HepG2 (cell line): ENCODE measurements around the gene DDRGK1. TPM values are rescaled to one million over a fixed set of nuclear protein-coding genes. Genes with fewer than 3 reads are reported as not detected.

Experiments used
- DDIT3 ChIP-seq: sonication (generic); formaldehyde crosslinking; IDR thresholded peaks from 2 replicates; pipeline ENCODE4 v1.4.0; 2020; ENCODE audit warnings: mild to moderate bottlenecking, missing genetic modification reagents
- E2F2 ChIP-seq: sonication (generic); formaldehyde crosslinking; IDR thresholded peaks from 2 replicates; pipeline ENCODE4 v1.4.0; 2020; ENCODE audit warnings: missing genetic modification reagents, borderline replicate concordance
- EHMT2 ChIP-seq: fragments of 200-600 bp; sonication (generic); IDR thresholded peaks from 2 replicates; pipeline ENCODE4 v1.7.0; 2017; ENCODE audit warnings: antibody characterized with exemption, low read depth, low read length, borderline replicate concordance
- MEIS2 ChIP-seq: sonication (generic); formaldehyde crosslinking; IDR thresholded peaks from 2 replicates; pipeline ENCODE4 v1.9.0; 2021; ENCODE audit warnings: mild to moderate bottlenecking, missing genetic modification reagents
- MIER2 ChIP-seq: IDR thresholded peaks from 2 replicates; pipeline ENCODE4 v1.6.1; 2016; ENCODE audit warnings: missing biosample characterization, missing genetic modification reagents
- NFE2L1 ChIP-seq: sonication (generic); formaldehyde crosslinking; IDR thresholded peaks from 2 replicates; pipeline ENCODE4 v1.4.0; 2020; ENCODE audit warnings: missing genetic modification reagents, mild to moderate bottlenecking, borderline replicate concordance
- RXRA ChIP-seq: sonication (generic); formaldehyde crosslinking; IDR thresholded peaks from 2 replicates; pipeline ENCODE4 v1.5.1; 2020; ENCODE audit warnings: missing genetic modification reagents
- SMAD1 ChIP-seq: sonication (generic); formaldehyde crosslinking; IDR thresholded peaks from 2 replicates; pipeline ENCODE4 v1.4.0; 2020; ENCODE audit warnings: missing genetic modification reagents, low read depth, mild to moderate bottlenecking, borderline replicate concordance
- SRF ChIP-seq: IDR thresholded peaks from 2 replicates; pipeline ENCODE4 v1.6.1; 2011; ENCODE audit warnings: mild to moderate bottlenecking, low read depth, low read length, moderate library complexity
- TEF ChIP-seq: sonication (generic); formaldehyde crosslinking; IDR thresholded peaks from 2 replicates; pipeline ENCODE4 v1.5.0; 2020; ENCODE audit warnings: missing genetic modification reagents
- ZFY ChIP-seq: sonication (generic); formaldehyde crosslinking; IDR thresholded peaks from 2 replicates; pipeline ENCODE4 v1.4.0; 2020; ENCODE audit warnings: missing genetic modification reagents
- ZNF251 ChIP-seq: sonication (generic); formaldehyde crosslinking; IDR thresholded peaks from 2 replicates; pipeline ENCODE4 v1.9.0; 2021; ENCODE audit warnings: mild to moderate bottlenecking, missing genetic modification reagents
- ZNF281 ChIP-seq: sonication (generic); formaldehyde crosslinking; IDR thresholded peaks from 2 replicates; pipeline ENCODE4 v1.4.0; 2020; ENCODE audit warnings: missing genetic modification reagents, borderline replicate concordance
- ZNF574 ChIP-seq: sonication (generic); formaldehyde crosslinking; IDR thresholded peaks from 2 replicates; pipeline ENCODE4 v1.4.0; 2020; ENCODE audit warnings: missing genetic modification reagents
- ZNF639 ChIP-seq: conservative IDR thresholded peaks from 2 replicates; pipeline ENCODE4 v1.6.1; 2018; ENCODE audit warnings: missing genetic modification reagents
- ZNF737 ChIP-seq: sonication (generic); formaldehyde crosslinking; IDR thresholded peaks from 2 replicates; pipeline ENCODE4 v1.5.0; 2020; ENCODE audit warnings: missing genetic modification reagents, mild to moderate bottlenecking, borderline replicate concordance
- polyA plus RNA-seq, 8 experiments: library from polyadenylated mRNA; depleted of rRNA in 3 of 8; stranded (reverse) in 7 of 8; unstranded in 1 of 8; fragments of >200 nt; fragmentation: Illumina TruSeq in 4 of 8; extraction: Trizol in 4 of 8; gene quantifications; 2 replicates each; pipeline versions ENCODE4 v1.2.1 to v1.2.3, GENCODE V29; 2011 to 2016; ENCODE audit warnings: low read depth in 4 of 8, missing spikeins in 1 of 8, mixed read lengths in 1 of 8; ENCODE audit not compliant: insufficient read depth in 1 of 8
- total RNA-seq, 5 experiments: library from RNA; depleted of rRNA; stranded (reverse); fragments of >200 nt; fragmentation: Illumina TruSeq; extraction: Trizol; gene quantifications; 2 replicates each; pipeline ENCODE4 v1.2.3, GENCODE V29; 2016; ENCODE audit warnings: low read depth in 1 of 5

DDRGK1 gene
- total and polyA plus RNA-seq, 2 of the 13 experiments (the other 11 are each of a cell fraction or from before 2014, with no cell fraction given): 96.7 to 149 TPM

- TF ChIP-seq E2F2 (CRISPR knock-in tag): peak; percentile 86; the same call in 1 of the 2 replicates
- TF ChIP-seq MEIS2 (CRISPR knock-in tag): no peak; the same call in 1 of the 2 replicates
- TF ChIP-seq ZNF281 (CRISPR knock-in tag): peak; percentile 47; the same call in 1 of the 2 replicates
- TF ChIP-seq ZFY: peak; percentile 98
- TF ChIP-seq ZNF737: peak; percentile 54; the same call in 1 of the 2 replicates
- no peak for TF ChIP-seq SRF
- peak; percentile 37; the same call in 1 of the 2 replicates for TF ChIP-seq SMAD1 (CRISPR knock-in tag)
- no peak for TF ChIP-seq EHMT2
- TF ChIP-seq TEF: peak; percentile 57
- TF ChIP-seq ZNF251: peak; percentile 94; the same call in 1 of the 2 replicates
- TF ChIP-seq DDIT3 (CRISPR knock-in tag): no peak; the same call in 1 of the 2 replicates
- no peak for TF ChIP-seq NFE2L1 (CRISPR knock-in tag)
- TF ChIP-seq ZNF639: 0 out of 2 replicates have a peak, but pooled peaks have one; percentile 53
- peak; percentile 69; the same call in 1 of the 2 replicates for TF ChIP-seq MIER2
- TF ChIP-seq RXRA: peak; percentile 71
- peak; percentile 80 for TF ChIP-seq ZNF574
These were observed at the start of gene DDRGK1 (continued) for GRCh38 chr20:3204124-3204794.
